H9 (cell line): ENCODE measurements around the gene GALNT7. TPM values are rescaled to one million over a fixed set of nuclear protein-coding genes. Genes with fewer than 3 reads are reported as not detected.

Experiments used
- DNase-seq: peaks from one replicate; pipeline ENCODE4 v3.0.0-alpha.2; 2017
- H2AFZ ChIP-seq: one replicate; pipeline ENCODE4 v1.6.1; 2013; ENCODE audit warnings: mild to moderate bottlenecking, low read length, control low read depth, moderate library complexity
- H2AK5ac ChIP-seq: 2 replicates; pipeline ENCODE4 v1.6.1; 2013; ENCODE audit warnings: low read length, control low read depth, mixed read lengths; ENCODE audit not compliant: insufficient read length
- H2BK120ac ChIP-seq: one replicate; pipeline ENCODE4 v1.6.1; 2013; ENCODE audit warnings: low read depth, mild to moderate bottlenecking, low read length, control low read depth, inconsistent platforms; ENCODE audit not compliant: poor library complexity, severe bottlenecking
- H2BK12ac ChIP-seq: 2 replicates; pipeline ENCODE4 v1.6.1; 2013; ENCODE audit warnings: low read length, control low read depth, mixed read lengths, low read depth; ENCODE audit not compliant: insufficient read length
- H2BK15ac ChIP-seq: 2 replicates; pipeline ENCODE4 v1.6.1; 2013; ENCODE audit warnings: low read depth, low read length, control low read depth
- H2BK20ac ChIP-seq: one replicate; pipeline ENCODE4 v1.6.1; 2013; ENCODE audit warnings: low read depth, mild to moderate bottlenecking, low read length, control low read depth, inconsistent platforms; ENCODE audit not compliant: poor library complexity, severe bottlenecking
- H2BK5ac ChIP-seq: 2 replicates; pipeline ENCODE4 v1.6.1; 2013; ENCODE audit warnings: low read length, control low read depth, mixed read lengths; ENCODE audit not compliant: insufficient read length
- H3K14ac ChIP-seq: 2 replicates; pipeline ENCODE4 v1.6.1; 2013; ENCODE audit warnings: low read length, control low read depth; ENCODE audit not compliant: insufficient read depth
- H3K18ac ChIP-seq: 2 replicates; pipeline ENCODE4 v1.6.1; 2013; ENCODE audit warnings: low read depth, mild to moderate bottlenecking, mixed read lengths, low read length, control low read depth; ENCODE audit not compliant: insufficient read length
- H3K23ac ChIP-seq: 2 replicates; pipeline ENCODE4 v1.6.1; 2013; ENCODE audit warnings: low read length, control low read depth, mixed read lengths, low read depth; ENCODE audit not compliant: insufficient read length
- H3K23me2 ChIP-seq: 2 replicates; pipeline ENCODE4 v1.6.1; 2013; ENCODE audit warnings: low read depth, mild to moderate bottlenecking, mixed read lengths, low read length, control low read depth; ENCODE audit not compliant: insufficient read length, poor library complexity, severe bottlenecking
- H3K27ac ChIP-seq: 2 replicates; pipeline ENCODE4 v1.5.1; 2013; ENCODE audit warnings: low read length, control low read depth, mixed read lengths, low read depth; ENCODE audit not compliant: insufficient read length
- H3K27me3 ChIP-seq: 2 replicates; pipeline ENCODE4 v1.6.1; 2013; ENCODE audit warnings: low read length, control low read depth, inconsistent platforms; ENCODE audit not compliant: insufficient read depth
- H3K4ac ChIP-seq: 2 replicates; pipeline ENCODE4 v1.6.1; 2013; ENCODE audit warnings: low read depth, mild to moderate bottlenecking, control low read depth, inconsistent platforms, low read length, moderate library complexity
- H3K4me1 ChIP-seq: 2 replicates; pipeline ENCODE4 v1.6.1; 2013; ENCODE audit warnings: low read length, control low read depth, inconsistent platforms; ENCODE audit not compliant: insufficient read depth
- H3K4me2 ChIP-seq: 2 replicates; pipeline ENCODE4 v1.6.1; 2013; ENCODE audit warnings: low read length, control low read depth, mixed read lengths; ENCODE audit not compliant: insufficient read length, insufficient read depth
- H3K56ac ChIP-seq: 2 replicates; pipeline ENCODE4 v1.6.1; 2013; ENCODE audit warnings: low read depth, mild to moderate bottlenecking, mixed read lengths, low read length, control low read depth; ENCODE audit not compliant: insufficient read length
- H3K79me1 ChIP-seq: 2 replicates; pipeline ENCODE4 v1.6.1; 2013; ENCODE audit warnings: low read depth, mild to moderate bottlenecking, moderate library complexity, low read length, control low read depth, inconsistent platforms; ENCODE audit not compliant: insufficient read depth, poor library complexity, severe bottlenecking
- H3K79me2 ChIP-seq: 2 replicates; pipeline ENCODE4 v1.6.1; 2013; ENCODE audit warnings: low read length, control low read depth, inconsistent platforms; ENCODE audit not compliant: insufficient read depth
- H3K9ac ChIP-seq: 2 replicates; pipeline ENCODE4 v1.6.1; 2013; ENCODE audit warnings: low read length, control low read depth, mixed read lengths; ENCODE audit not compliant: insufficient read length; ENCODE audit errors: extremely low read depth
- H3K9me3 ChIP-seq: one replicate; pipeline ENCODE4 v1.6.1; 2013; ENCODE audit warnings: low read depth, low read length, inconsistent platforms; ENCODE audit not compliant: control insufficient read depth
- H3T11ph ChIP-seq: one replicate; pipeline ENCODE4 v1.6.1; 2013; ENCODE audit warnings: mild to moderate bottlenecking, low read length, control low read depth, inconsistent platforms
- H4K20me1 ChIP-seq: one replicate; pipeline ENCODE4 v1.6.1; 2013; ENCODE audit not compliant: control insufficient read depth, insufficient read length, insufficient read depth
- H4K5ac ChIP-seq: 2 replicates; pipeline ENCODE4 v1.6.1; 2013; ENCODE audit warnings: low read depth, mild to moderate bottlenecking, mixed read lengths, low read length, control low read depth; ENCODE audit not compliant: insufficient read length
- H4K8ac ChIP-seq: replicated peaks from 2 replicates; pipeline ENCODE4 v1.6.1; 2013; ENCODE audit warnings: low read length, control low read depth, mixed read lengths, low read depth; ENCODE audit not compliant: insufficient read length
- H4K91ac ChIP-seq: 2 replicates; pipeline ENCODE4 v1.6.1; 2013; ENCODE audit warnings: low read depth, mild to moderate bottlenecking, moderate library complexity, mixed read lengths, low read length, control low read depth; ENCODE audit not compliant: insufficient read length
- H3K27ac Mint-ChIP-seq, 3 experiments: 2 replicates in 2 of 3; 3 replicates in 1 of 3; pipeline ENCODE4 v1.8.0; 2020 to 2021; ENCODE audit warnings: mixed read lengths in 3 of 3, mild to moderate bottlenecking in 1 of 3, moderate library complexity in 1 of 3
- H3K27me3 Mint-ChIP-seq: 2 replicates; pipeline ENCODE4 v1.8.0; 2021; ENCODE audit warnings: low read depth, mild to moderate bottlenecking, moderate library complexity, mixed read lengths
- H3K36me3 Mint-ChIP-seq, 3 experiments: 2 replicates in 2 of 3; 3 replicates in 1 of 3; pipeline ENCODE4 v1.8.0; 2020 to 2021; ENCODE audit warnings: low read depth in 3 of 3, mixed read lengths in 3 of 3; ENCODE audit not compliant: insufficient read depth in 1 of 3
- H3K4me1 Mint-ChIP-seq, 2 experiments: 2 replicates each; pipeline ENCODE4 v1.8.0; 2020; ENCODE audit warnings: mixed read lengths in 2 of 2
- H3K4me3 Mint-ChIP-seq, 2 experiments: 2 replicates in 1 of 2; 3 replicates in 1 of 2; pipeline ENCODE4 v1.8.0; 2020 to 2021; ENCODE audit warnings: mild to moderate bottlenecking in 2 of 2, mixed read lengths in 2 of 2, moderate library complexity in 1 of 2
- H3K9me3 Mint-ChIP-seq, 2 experiments: 2 replicates in 1 of 2; 3 replicates in 1 of 2; pipeline ENCODE4 v1.8.0; 2020; ENCODE audit warnings: mild to moderate bottlenecking in 2 of 2, mixed read lengths in 2 of 2, moderate library complexity in 1 of 2
- WGBS: extraction: QIAGEN DNeasy Blood & Tissue Kit; methylation state at CpG from one replicate; pipeline ENCODE4 v1.1.7; 2013; ENCODE audit warnings: missing lambda C conversion rate, low lambda C conversion rate, mixed read lengths; ENCODE audit not compliant: insufficient read length; ENCODE audit errors: extremely low coverage; 5-methylcytosine and 5-hydroxymethylcytosine counted together
- total RNA-seq: library from RNA; stranded (reverse); gene quantifications from 2 replicates; pipeline ENCODE4 v1.2.1, GENCODE V29; 2021
- TF ChIP-seq, protein P1 (sequence below): fragments of 200-600 bp; sonication (generic); conservative IDR thresholded peaks from 3 replicates; pipeline ENCODE4 v1.8.0; 2021; ENCODE audit warnings: antibody characterized with exemption, mild to moderate bottlenecking

GALNT7 gene
- total RNA-seq, 1 experiment from 2014 or later, result 57.3 TPM

DNA sequence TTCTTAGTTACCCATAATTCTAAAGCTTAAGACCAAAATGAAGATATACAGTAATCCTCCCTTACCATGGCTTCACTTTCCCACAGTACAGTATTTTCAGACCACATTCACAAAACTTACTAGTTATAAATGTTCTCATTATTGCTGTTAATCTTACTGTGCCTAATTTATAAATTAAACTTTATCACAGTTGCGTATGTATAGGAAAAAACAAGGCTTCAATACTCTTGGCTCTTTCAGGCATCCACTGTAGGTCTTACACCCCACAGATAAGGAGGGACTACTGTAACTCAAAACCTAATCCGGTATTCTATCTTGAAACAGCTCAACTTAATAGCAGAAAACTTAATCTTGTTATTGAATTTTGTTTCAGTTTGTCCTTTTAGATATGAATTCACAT is 162.0 kb downstream of the GALNT7 start:
- Histone ChIP-seq H3K14ac (no peak overlapping the region), H2BK20ac (no peak overlapping the region), H3K4ac (no peak overlapping the region), H4K20me1 (no peaks in the 10 kb centered on the region), H3K9ac (no peak overlapping the region), H3K4me2 (no peak overlapping the region), H3T11ph (no peak overlapping the region), H3K27me3 (no peaks in the 10 kb centered on the region), H4K8ac (no peak overlapping the region), H3K23me2 (peaks cover 8% of the 10 kb centered on the region), H3K56ac (no peak overlapping the region), H3K4me1 (no peaks in the 10 kb centered on the region), H3K23ac (no peak overlapping the region), H2AK5ac (no peak overlapping the region), H2BK15ac (no peak overlapping the region), H3K27ac (no peak overlapping the region), H2BK12ac (no peak overlapping the region), H4K5ac (no peak overlapping the region), H4K91ac (no peak overlapping the region), H3K79me1 (no peaks in the 10 kb centered on the region), H3K18ac (no peak overlapping the region), H2BK5ac (no peak overlapping the region), H2BK120ac (no peak overlapping the region), H2AFZ (no peak overlapping the region), H3K79me2 (peaks cover 6% of the 10 kb centered on the region; the same call in 1 of the 2 replicates), H3K9me3 (no peaks in the 10 kb centered on the region)
- Mint-ChIP-seq H3K4me1 (peaks cover 17 to 18% of the 10 kb centered on the region in 2 experiments), H3K27me3 (no peaks in the 10 kb centered on the region), H3K9me3 (peaks cover 5 to 8% of the 10 kb centered on the region in 2 experiments; a peak in 3 of 5 replicates), H3K27ac (peak overlapping the region in 1 of 3 experiments; percentile 82; a peak in 1 of 7 replicates), H3K4me3 (no peak overlapping the region), H3K36me3 (peaks cover 35 to 66% (median 59%) of the 10 kb centered on the region in 3 experiments)
- WGBS, result no CpG with 5 or more reads among the region's 2 CpGs
- TF ChIP-seq, protein P1, sequence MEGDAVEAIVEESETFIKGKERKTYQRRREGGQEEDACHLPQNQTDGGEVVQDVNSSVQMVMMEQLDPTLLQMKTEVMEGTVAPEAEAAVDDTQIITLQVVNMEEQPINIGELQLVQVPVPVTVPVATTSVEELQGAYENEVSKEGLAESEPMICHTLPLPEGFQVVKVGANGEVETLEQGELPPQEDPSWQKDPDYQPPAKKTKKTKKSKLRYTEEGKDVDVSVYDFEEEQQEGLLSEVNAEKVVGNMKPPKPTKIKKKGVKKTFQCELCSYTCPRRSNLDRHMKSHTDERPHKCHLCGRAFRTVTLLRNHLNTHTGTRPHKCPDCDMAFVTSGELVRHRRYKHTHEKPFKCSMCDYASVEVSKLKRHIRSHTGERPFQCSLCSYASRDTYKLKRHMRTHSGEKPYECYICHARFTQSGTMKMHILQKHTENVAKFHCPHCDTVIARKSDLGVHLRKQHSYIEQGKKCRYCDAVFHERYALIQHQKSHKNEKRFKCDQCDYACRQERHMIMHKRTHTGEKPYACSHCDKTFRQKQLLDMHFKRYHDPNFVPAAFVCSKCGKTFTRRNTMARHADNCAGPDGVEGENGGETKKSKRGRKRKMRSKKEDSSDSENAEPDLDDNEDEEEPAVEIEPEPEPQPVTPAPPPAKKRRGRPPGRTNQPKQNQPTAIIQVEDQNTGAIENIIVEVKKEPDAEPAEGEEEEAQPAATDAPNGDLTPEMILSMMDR, result no peak
- no peak for DNase-seq
